Bronchial epithelial cell (primary cell): ENCODE measurements around the gene PIK3CA. TPM values are rescaled to one million over a fixed set of nuclear protein-coding genes. Genes with fewer than 3 reads are reported as not detected.
"Not testable (repeated sequence)": the region's sequence is repeated elsewhere in the genome, so short reads cannot be mapped to it uniquely, and the experiment has no call there.

Experiments
- DNase-seq: peaks from one replicate; pipeline ENCODE4 v3.0.0-alpha.2; 2010; ENCODE audit warnings: low read depth
- FAIRE-seq: peaks from 2 replicates; lab custom pipeline; 2011; peaks lifted over from hg19 to GRCh38; lab: Jason Lieb, UNC
- H3K27me3 ChIP-seq: 2 replicates; pipeline ENCODE4 v1.5.1; 2011; ENCODE audit warnings: low read length; ENCODE audit not compliant: control insufficient read depth, insufficient read depth
- H3K36me3 ChIP-seq: 2 replicates; pipeline ENCODE4 v1.5.1; 2011; ENCODE audit warnings: low read length; ENCODE audit not compliant: control insufficient read depth, insufficient read depth
- H3K4me3 ChIP-seq: 2 replicates; pipeline ENCODE4 v1.5.1; 2011; ENCODE audit warnings: mild to moderate bottlenecking, low read depth, low read length, control low read depth
- CTCF ChIP-seq: IDR thresholded peaks from 2 replicates; pipeline ENCODE4 v1.5.1; 2011; ENCODE audit warnings: mild to moderate bottlenecking, moderate library complexity, low read length, control low read depth, inconsistent platforms; ENCODE audit not compliant: insufficient read depth, severe bottlenecking
- total RNA-seq: library from RNA; depleted of rRNA; stranded (reverse); fragments of >200 nt; gene quantifications from 2 replicates; pipeline ENCODE4 v1.2.1, GENCODE V29; 2014

The PIK3CA gene
- total RNA-seq, 1 donor from 2014 or later, result 20.3 TPM

- TF ChIP-seq CTCF, result no peak
- FAIRE-seq (no peak), DNase-seq (no peak)
- no peaks in the 10 kb centered on the region for H3K27me3 ChIP-seq
- no peaks in the 10 kb centered on the region for H3K36me3 ChIP-seq
- H3K4me3 ChIP-seq, result no peak overlapping the region
These were observed 121.1 kb downstream of the PIK3CA start for GRCh38 chr3:179269152-179269707.

GRCh38 chr3:179272385-179272784 lies 124.2 kb downstream of the PIK3CA start:
- no peak for TF ChIP-seq CTCF
- H3K4me3 ChIP-seq, result no peak overlapping the region
- H3K27me3 ChIP-seq, result no peaks in the 10 kb centered on the region
- DNase-seq, result no peak
- no peak for FAIRE-seq
- H3K36me3 ChIP-seq, result no peaks in the 10 kb centered on the region

DNA sequence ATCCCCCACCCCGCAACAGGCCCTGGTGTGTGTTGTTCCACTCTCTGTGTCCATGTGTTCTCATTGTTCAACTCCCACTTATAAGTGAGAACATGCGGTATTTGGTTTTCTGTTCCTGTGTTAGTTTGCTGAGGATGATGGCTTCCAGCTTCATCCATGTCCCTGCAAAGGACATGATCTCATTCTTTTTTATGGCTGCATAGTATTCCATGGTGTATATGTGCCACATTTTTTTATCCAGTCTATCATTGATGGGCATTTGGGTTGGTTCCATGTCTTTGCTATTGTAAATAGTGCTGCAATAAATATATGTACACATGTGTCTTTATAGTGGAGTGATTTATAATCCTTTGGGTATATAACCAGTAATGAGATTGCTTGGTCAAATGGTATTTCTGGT lies 126.3 kb downstream of the PIK3CA start:
- not testable (repeated sequence) for DNase-seq, FAIRE-seq, H3K27me3 ChIP-seq

GRCh38 chr3:179276001-179276400 lies 127.8 kb downstream of the PIK3CA start:
- Histone ChIP-seq H3K4me3 (no peak overlapping the region), H3K36me3 (no peaks in the 10 kb centered on the region), H3K27me3 (no peaks in the 10 kb centered on the region)
- no peak for TF ChIP-seq CTCF
- no peak for FAIRE-seq
- DNase-seq, result no peak

More for the DNA sequence above, 126.3 kb downstream of the PIK3CA start:
- H3K36me3 ChIP-seq, H3K4me3 ChIP-seq: not testable (repeated sequence)

GRCh38 chr3:179276743-179277142 lies 128.6 kb downstream of the PIK3CA start:
- FAIRE-seq (no peak), DNase-seq (no peak)
- Histone ChIP-seq H3K27me3 (no peaks in the 10 kb centered on the region), H3K36me3 (no peaks in the 10 kb centered on the region), H3K4me3 (no peak overlapping the region)
- TF ChIP-seq CTCF, result no peak

DNA sequence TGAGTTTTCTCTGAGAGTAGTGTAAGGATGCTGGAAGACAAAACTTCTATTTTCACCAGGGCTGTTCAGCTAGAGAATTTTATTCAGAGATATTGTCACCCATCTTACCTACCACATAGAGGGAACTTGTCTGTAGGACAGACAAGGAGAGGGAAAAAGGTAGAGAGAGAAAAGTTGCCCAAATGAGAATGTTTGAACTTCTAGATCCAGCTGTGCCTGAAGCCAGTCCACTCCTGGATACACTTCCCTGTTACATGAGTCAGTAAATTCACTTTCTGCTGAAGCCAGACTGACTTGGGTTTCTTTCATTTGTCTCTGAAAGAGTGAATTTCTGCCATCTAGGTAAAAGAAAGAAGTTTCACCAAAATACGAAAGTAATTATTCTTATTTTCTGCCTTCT lies 130.0 kb downstream of the PIK3CA start:
- TF ChIP-seq CTCF, result no peak
- H3K27me3 ChIP-seq, result no peaks in the 10 kb centered on the region
- no peak for FAIRE-seq
- no peak overlapping the region for H3K4me3 ChIP-seq
- H3K36me3 ChIP-seq, result no peaks in the 10 kb centered on the region
- no peak for DNase-seq
